Measurements from ENCODE around the gene GSTO1. TPM values are rescaled to one million over a fixed set of nuclear protein-coding genes. Genes with fewer than 3 reads are reported as not detected.
A peak's percentile ranks its signal among the peaks of the same experiment; 100 is the strongest.

GSTO1 gene
- total and polyA plus RNA-seq, 2 donors (not counting 1 experiment from before 2014, with no cell fraction given): 151 to 249 TPM

DNA sequence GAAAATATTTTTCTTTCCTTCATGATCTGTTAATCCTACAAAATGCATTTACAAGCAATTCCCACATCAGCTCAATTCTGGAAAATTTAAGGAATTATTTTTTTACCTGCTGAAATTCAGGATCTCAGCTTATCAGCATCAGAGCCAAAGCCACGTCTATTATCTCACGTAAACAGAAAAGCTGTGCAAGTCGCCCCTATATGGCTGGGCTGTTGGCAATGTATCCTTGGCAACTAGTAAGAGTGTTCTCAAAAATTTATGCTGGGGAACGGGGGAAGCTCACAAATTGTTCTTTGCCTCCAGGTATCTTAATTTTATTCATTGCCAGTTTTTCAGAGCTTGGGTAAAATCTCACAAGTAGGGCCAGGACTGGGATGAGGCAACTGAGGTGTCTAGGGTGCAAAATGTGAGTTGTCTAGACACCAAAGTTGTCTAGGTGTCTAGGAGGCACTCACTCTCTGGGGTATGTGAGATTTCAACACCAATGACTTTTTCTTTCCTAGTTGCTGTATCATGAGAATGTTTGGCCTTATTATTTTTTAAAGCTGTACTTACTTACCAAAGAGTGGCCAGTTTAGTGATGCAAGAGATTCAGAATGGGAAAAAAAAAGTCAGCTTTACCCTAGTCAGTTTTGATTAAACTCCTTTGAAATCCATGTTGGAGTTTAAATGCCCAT, 19.3 kb downstream of the GSTO1 start:
- H3K27ac ChIP-seq (ENCODE audit: insufficient read depth, low read length): peak overlapping the region; percentile 22
- H3K4me1 ChIP-seq (ENCODE audit: control insufficient read depth, extremely low read depth, insufficient read depth, low read length): peaks cover 14% of the 10 kb centered on the region

DNA sequence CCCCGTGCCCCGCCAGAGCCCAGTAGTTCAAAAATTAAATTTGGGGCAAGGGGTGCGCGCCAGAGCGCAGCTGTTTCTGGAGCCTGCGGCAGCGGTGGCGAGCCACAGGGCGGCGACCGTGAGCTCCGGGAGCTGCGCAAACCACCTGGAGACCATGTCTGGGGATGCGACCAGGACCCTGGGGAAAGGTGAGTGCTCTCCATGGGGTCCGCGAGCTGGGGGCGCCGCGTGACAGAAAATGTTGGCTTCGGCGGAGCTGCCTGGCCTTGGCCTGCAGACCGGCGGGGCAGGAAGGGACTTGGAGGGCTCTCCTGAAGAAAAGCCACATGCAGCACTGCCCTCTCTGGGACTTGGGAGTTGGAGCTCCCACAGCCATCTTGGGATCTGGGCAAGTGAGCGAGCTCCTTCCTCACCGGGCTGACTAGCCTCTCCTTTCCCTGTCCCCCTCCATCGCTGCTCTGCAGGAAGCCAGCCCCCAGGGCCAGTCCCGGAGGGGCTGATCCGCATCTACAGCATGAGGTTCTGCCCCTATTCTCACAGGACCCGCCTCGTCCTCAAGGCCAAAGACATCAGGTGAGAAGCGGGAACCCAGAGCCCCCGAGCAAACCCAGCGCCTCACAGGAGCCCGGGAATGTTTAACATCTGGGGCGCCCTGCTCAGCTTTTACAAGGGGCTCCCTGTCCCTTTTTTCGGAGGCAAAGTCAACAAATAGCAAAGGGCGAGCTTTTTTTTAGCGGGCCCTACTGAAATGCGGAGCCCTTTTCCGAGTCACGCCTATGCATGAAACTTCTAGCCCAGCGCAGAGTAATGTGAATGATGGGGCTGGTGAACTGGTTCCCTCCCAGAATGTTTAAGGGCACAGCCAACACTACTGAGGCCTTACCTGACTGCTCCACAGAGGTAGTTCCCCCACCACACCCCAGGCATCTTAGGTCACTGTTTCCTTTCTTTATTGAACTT, 20.4 kb downstream of the GSTO1 start:
- Histone ChIP-seq H2AFZ (ENCODE audit: low read length) (peak overlapping the region; percentile 84), H3K9ac (ENCODE audit: insufficient read depth, low read length) (peak overlapping the region; percentile 27)

More for the DNA sequence above, 19.3 kb downstream of the GSTO1 start:
- peak overlapping the region; percentile 27 for H3K9ac ChIP-seq (ENCODE audit: insufficient read depth, low read length)
- H3K36me3 ChIP-seq (ENCODE audit: control insufficient read depth, insufficient read depth, low read length): no peaks in the 10 kb centered on the region
- H3K27me3 ChIP-seq (ENCODE audit: control insufficient read depth, insufficient read depth, low read length): no peaks in the 10 kb centered on the region
- H4K20me1 ChIP-seq (ENCODE audit: control insufficient read depth, extremely low read depth, insufficient read depth, low read length): no peaks in the 10 kb centered on the region
- H3K9me3 ChIP-seq (ENCODE audit: control insufficient read depth, insufficient read depth, low read depth, low read length): no peaks in the 10 kb centered on the region
- no peak overlapping the region for H2AFZ ChIP-seq (ENCODE audit: low read length)
- DNase-seq (ENCODE audit: low read depth in 2 of 2): peak in 1 of 2 donors; percentile 9
- H3K79me2 ChIP-seq (ENCODE audit: control insufficient read depth, insufficient read depth, low read length): no peaks in the 10 kb centered on the region
- TF ChIP-seq, protein P1, sequence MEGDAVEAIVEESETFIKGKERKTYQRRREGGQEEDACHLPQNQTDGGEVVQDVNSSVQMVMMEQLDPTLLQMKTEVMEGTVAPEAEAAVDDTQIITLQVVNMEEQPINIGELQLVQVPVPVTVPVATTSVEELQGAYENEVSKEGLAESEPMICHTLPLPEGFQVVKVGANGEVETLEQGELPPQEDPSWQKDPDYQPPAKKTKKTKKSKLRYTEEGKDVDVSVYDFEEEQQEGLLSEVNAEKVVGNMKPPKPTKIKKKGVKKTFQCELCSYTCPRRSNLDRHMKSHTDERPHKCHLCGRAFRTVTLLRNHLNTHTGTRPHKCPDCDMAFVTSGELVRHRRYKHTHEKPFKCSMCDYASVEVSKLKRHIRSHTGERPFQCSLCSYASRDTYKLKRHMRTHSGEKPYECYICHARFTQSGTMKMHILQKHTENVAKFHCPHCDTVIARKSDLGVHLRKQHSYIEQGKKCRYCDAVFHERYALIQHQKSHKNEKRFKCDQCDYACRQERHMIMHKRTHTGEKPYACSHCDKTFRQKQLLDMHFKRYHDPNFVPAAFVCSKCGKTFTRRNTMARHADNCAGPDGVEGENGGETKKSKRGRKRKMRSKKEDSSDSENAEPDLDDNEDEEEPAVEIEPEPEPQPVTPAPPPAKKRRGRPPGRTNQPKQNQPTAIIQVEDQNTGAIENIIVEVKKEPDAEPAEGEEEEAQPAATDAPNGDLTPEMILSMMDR (conservative IDR thresholded peaks at IDR 0.05 in 1 of 2, IDR thresholded peaks at IDR 0.05 in 1 of 2; ENCODE audit: low read depth in 1 of 2, low read length in 2 of 2): peak in 1 of 2 donors; percentile 4
- TF ChIP-seq EZH2 (IDR thresholded peaks at IDR 0.05; ENCODE audit: low read length, missing control alignments): no peak
- H3K4me2 ChIP-seq (ENCODE audit: extremely low read depth, insufficient read depth, low read length): peak overlapping the region; percentile 73
- H3K4me3 ChIP-seq (replicated peaks in 1 of 4; ENCODE audit: control extremely low read depth in 1 of 4, insufficient read depth in 1 of 4, low read depth in 3 of 4, low read length in 4 of 4): no peak overlapping the region

More for the DNA sequence above, 20.4 kb downstream of the GSTO1 start:
- Histone ChIP-seq H3K36me3 (ENCODE audit: control insufficient read depth, insufficient read depth, low read length) (no peaks in the 10 kb centered on the region), H3K79me2 (ENCODE audit: control insufficient read depth, insufficient read depth, low read length) (no peaks in the 10 kb centered on the region), H3K4me3 (replicated peaks in 1 of 4; ENCODE audit: control extremely low read depth in 1 of 4, insufficient read depth in 1 of 4, low read depth in 3 of 4, low read length in 4 of 4) (peak overlapping the region; percentile 25 to 52 (median 36)), H3K27ac (ENCODE audit: insufficient read depth, low read length) (no peak overlapping the region), H4K20me1 (ENCODE audit: control insufficient read depth, extremely low read depth, insufficient read depth, low read length) (no peaks in the 10 kb centered on the region), H3K9me3 (ENCODE audit: control insufficient read depth, insufficient read depth, low read depth, low read length) (no peaks in the 10 kb centered on the region), H3K4me2 (ENCODE audit: extremely low read depth, insufficient read depth, low read length) (peak overlapping the region; percentile 73), H3K4me1 (ENCODE audit: control insufficient read depth, extremely low read depth, insufficient read depth, low read length) (peaks cover 14% of the 10 kb centered on the region), H3K27me3 (ENCODE audit: control insufficient read depth, insufficient read depth, low read length) (no peaks in the 10 kb centered on the region)
- peak in 1 of 2 donors; percentile 49 for DNase-seq (ENCODE audit: low read depth in 2 of 2)
- TF ChIP-seq, protein P1 (conservative IDR thresholded peaks at IDR 0.05 in 1 of 2, IDR thresholded peaks at IDR 0.05 in 1 of 2; ENCODE audit: low read depth in 1 of 2, low read length in 2 of 2): peak; percentile 81 to 91
- TF ChIP-seq EZH2 (IDR thresholded peaks at IDR 0.05; ENCODE audit: low read length, missing control alignments): no peak
